HG03457 (cell line): ENCODE results near the gene DHX38.
A peak's percentile ranks its signal among the peaks of the same experiment; 100 is the strongest.
"Not testable (repeated sequence)": the region's sequence is repeated elsewhere in the genome, so short reads cannot be mapped to it uniquely, and the experiment has no call there.

ENCODE experiments used
- ATAC-seq: cut with Tn5 transposase; IDR thresholded peaks from one replicate; pipeline ENCODE4 v1.9.1; 2021; ENCODE audit warnings: moderate number of reproducible peaks; ENCODE audit not compliant: unreplicated experiment

Gene DHX38

DNA sequence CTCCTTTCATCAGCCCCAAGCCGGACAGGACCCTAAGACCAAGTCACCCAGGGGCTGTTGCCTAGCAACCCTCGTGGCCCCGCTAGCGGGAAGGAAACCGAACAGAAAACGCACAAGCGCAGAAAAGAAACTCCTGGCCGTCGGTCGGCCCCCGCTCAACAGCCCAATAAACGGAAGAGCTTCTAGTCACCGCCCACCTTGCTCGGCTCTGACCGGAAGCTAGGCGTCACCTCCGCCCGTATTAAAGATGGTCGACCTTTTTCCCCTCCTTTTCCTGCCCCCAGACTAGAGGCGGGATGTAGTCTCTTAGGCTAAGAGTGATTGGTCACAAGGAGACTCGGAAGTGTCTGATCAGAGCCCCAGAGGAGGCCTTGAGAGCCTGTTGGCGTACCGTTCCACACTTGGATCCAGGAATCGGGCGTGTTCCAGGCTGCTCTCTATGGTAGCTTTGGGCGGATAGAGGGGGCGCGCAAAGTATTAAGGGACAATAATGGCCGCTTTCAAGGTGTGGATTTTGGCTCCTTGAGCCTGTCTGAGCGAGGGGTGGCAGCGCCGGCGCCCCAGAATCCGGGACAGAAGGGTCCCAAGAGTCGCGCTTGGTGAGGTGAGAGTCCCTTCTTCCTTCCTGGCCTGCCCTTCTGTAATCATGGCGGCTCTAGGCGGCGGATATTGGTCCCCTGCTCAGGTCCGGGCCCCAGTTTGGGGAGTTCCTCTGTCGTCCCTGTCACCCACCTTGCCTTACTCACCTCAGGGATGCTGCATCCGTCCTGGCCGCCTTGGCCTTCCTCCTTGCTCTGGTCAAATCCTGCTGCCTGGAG, at the start of gene DHX38, which contains the start of gene TXNL4B:
TSS of gene DHX38 (plus strand) at position 400 of the 818 bp plus-strand sequence. CDS start 2,311 bp downstream, outside the sequence.
TSS of gene TXNL4B (minus strand) at position 173 of the 818 bp plus-strand sequence. CDS start 2,871 bp downstream, outside the sequence.
- peak; percentile 97 for ATAC-seq

DNA sequence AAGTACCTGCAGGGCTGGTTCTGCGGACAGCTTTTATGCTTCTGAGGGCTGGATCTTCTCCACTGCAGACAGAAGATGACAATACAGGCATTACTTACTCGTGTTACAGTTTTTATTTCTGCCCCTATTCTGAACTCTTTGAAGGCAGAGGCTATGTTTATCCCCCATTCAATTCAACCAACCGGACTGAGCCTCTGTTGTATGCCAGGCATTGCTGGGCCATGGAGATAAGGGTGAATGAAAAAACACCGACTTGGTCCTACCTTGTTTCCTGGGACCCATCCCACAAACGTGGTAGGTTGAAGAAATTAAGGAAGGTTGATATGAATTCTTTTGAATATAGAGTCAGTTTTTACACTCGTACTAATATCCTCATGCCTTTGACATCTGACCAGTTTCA, 49.4 kb upstream of the DHX38 start:
- ATAC-seq, result no peak

DNA sequence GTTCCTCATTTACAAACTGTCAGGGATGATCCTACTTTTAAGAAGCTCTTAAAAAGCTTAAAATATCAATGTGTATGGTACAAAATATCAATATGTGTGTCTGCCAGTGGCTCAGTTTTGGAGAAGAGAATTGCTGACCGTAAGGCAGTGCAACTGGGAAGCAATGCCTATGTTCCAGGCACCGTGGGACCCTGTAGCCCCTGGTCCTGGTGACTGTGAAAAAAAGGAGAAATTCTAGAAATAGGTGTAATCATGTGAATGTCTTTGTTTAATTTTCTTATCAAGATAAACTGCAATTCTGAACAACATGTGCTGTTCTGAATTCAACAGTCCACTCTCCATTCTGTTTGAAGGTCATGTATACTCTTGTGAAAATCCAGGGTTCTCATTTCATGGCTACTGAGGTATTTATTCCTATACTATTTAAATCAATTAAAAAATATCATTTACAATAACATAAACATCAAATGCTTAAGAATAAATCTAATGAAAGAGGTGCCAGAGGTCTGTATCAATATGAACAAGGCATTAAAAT, 48.8 kb upstream of the DHX38 start:
- ATAC-seq, result no peak

DNA sequence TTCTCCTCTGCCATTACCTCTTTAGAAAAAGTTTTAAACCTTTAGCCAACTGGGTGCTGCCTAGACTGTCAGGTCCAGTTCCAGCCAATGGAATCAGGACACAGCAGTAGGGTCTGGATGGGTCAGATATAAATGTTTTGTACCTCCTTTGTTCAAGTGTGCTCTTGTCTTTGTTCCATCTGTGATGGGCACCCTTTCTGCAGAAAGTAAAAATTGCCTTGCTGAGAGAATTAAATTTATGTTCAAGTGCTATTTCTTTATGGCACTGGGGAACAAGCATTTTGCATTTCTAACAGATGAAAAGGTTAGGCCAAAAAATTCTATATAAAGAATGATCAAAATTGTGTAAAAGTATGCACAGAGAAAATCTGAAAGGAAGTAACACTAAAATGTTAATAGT, 44.5 kb upstream of the DHX38 start:
- ATAC-seq, result no peak

DNA sequence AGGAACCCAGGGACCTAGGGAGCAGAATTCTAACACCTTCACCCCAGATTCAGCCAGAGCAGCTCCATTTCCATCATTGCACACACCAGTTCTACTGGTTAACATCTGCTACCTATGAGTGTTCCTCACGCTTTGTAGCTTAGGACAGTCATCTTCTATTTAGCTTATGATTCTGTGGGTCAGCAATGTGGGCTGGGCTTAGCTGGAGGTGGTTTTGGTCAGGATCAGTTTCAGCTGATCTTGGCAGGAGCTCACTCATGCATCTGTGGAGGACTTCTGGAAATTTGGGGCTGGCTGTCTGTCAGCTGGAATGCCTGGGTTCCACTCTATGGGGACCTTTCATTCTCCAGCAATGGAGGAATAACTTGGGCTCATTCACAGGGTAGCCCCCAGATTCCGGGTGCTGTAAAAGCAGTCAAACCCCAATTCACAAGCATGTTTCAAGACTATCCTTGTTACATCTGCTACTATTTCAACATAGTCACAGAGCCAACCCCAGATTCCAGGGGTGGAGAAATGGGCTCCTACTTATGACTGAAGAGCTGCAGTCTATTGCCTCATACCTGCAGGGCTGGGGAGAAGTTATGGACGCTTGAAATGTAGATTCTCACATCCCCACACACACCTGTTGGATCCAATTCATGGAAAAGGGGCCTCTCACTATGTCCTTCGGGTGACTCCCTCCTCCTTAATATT, 42.7 kb upstream of the DHX38 start:
- ATAC-seq, result no peak

DNA sequence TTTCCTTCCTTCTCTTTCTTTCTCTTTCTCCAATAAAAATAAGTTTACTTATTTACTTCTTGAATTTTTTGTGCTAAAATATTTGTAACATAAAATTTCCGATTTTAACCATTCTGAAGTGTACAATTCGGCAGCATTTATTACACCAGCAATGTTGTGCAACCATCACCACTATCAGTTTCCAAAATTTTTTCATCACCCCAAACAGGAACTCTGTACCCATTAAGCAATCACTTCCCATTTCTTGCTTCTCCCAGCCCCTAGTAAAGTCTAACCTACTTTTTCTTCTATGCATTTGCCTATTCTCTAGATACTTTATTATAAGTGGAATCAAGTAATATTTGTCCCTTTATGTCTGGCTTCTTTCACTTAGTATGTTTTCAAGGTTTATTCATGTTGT, 41.8 kb upstream of the DHX38 start:
- no peak for ATAC-seq

DNA sequence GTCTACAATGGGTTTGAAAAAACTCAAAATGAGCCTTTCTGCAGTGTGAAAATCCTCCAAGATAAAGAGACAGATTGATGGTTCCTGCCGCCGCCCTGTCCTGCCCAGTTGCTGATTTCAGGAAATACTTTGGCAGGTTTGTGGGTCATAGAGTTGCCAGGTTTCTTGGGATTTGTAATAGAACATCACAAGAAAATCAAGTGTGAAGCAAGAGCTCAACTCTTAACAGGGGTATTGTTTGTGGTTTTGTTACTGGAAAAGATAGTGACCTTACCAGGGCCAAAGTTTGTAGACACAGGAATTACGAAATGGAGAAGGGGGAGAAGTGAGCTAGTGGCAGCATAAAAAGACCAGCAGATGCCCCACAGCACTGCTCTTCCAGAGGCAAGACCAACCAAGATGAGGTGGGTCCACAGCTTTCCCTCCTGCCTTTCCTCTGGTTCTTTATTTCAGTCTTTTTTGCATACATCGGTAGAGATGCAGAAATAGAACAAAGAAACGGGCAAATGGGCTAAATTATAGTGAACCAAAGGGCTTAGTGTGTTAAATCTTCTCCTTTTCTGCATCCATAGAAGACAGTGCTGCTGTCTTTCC, 39.3 kb upstream of the DHX38 start, which contains the start of gene HP:
TSS of gene HP (plus strand) at position 252 of the 594 bp plus-strand sequence. CDS start at position 400, 148 bp downstream.
- not testable (repeated sequence) for ATAC-seq

DNA sequence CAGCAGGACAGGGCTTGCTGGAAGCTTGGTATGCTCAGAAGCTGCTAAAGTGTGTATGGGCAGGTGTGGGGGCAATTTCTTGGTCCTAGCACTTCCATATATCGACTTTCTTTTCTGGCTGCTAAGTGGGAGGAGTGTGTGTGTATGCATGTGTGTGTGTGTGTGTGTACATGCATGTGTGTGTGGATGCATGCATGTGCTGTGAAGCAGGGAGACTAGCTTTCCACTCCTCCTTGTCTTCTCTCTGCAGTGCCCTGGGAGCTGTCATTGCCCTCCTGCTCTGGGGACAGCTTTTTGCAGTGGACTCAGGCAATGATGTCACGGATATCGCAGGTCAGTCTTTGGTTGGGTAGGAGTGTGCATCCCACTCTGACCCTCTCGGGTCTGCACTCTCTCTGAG, 37.7 kb upstream of the DHX38 start:
- no peak for ATAC-seq

DNA sequence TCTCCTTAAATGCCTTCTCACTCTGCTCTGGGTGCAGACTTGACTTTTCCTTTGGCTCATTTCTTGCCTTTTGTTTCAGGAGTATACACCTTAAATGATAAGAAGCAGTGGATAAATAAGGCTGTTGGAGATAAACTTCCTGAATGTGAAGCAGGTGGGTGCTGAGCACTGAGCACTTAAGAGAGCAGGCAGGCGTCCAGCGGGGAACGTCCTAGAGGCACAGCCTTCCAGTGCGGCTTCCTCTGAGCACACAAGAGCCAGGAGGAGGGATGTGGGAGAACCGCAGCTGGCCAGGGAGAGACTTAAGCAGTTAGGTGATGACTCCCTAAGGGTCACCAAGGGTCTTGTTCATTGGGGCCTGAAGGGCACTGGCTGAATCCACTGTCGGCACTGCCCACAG, 36.3 kb upstream of the DHX38 start:
- ATAC-seq, result not testable (repeated sequence)

DNA sequence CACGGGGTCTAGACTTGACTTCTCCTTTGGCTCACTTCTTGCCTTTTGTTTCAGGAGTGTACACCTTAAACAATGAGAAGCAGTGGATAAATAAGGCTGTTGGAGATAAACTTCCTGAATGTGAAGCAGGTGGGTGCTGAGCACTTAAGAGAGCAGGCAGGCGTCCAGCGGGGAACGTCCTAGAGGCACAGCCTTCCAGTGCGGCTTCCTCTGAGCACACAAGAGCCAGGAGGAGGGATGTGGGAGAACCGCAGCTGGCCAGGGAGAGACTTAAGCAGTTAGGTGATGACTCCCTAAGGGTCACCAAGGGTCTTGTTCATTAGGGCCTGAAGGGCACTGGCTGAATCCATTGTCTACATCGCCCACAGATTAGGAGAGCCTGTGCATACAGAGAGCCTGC, 34.6 kb upstream of the DHX38 start:
- not testable (repeated sequence) for ATAC-seq

DNA sequence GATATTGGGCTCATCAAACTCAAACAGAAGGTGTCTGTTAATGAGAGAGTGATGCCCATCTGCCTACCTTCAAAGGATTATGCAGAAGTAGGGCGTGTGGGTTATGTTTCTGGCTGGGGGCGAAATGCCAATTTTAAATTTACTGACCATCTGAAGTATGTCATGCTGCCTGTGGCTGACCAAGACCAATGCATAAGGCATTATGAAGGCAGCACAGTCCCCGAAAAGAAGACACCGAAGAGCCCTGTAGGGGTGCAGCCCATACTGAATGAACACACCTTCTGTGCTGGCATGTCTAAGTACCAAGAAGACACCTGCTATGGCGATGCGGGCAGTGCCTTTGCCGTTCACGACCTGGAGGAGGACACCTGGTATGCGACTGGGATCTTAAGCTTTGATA, 33.2 kb upstream of the DHX38 start:
- no peak for ATAC-seq

DNA sequence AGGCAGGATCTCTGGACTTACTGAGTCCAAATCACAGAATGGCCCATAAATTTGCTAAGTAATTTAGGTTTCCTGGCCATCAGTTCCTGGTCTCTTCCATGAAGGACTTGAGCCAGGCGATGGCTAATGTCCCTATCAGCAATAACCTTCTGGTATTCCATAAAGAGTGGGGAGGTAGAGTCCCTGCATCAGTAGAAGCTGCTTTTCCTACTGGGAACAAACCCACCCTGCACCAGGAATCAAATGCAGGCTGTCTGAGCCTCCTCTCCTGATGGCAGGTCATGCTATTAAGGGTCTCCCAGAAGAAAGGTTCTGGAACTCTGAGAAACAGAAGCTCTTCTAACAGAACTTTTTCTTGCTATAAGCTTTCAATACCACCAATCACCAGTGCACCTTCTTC, 32.1 kb upstream of the DHX38 start:
- ATAC-seq, result no peak

DNA sequence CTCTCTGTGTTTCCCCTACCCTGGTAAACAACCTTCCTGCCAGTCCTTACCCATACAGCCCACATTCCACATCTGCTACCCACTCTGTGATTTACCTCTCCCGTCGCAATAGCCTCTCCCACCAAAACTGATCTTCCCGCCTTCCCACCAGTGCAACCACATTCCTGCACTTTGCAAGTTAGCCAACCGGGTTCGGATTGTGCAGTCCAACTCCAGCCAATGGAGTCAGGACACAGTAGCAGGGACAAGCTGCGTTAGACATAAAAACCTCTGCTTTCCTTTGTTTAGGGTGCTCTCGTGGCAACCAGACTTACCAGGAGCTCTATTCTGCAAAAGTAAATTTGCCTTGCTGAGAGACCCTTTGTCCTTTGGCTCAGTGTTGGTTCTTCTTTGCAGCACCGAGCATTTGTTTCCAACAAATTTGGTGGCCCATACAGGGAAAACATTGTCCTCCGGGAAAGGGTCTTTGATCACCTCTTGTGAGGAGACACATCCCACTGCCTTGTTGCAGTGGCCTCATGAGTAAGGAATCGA, 29.2 kb upstream of the DHX38 start:
- no peak for ATAC-seq

DNA sequence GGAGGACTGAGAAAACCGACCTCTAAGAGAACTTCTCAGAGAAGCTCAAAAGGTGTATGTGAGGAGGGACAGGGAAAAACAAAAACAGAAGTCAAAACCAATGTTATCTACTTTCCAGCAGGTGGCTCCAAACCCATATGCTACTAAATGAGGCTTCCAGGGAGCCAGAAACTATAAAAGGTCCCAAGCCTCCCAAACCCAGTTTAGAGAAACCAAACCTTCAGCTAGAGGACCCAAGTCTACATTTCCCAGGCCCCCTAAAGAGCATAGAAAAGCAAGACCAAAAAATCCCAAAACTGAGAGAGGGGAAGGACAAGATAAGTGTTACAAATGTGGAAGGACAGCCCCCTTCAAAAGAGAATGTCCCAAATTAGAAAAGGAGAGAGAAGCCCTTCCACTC, 26.9 kb upstream of the DHX38 start:
- no peak for ATAC-seq

DNA sequence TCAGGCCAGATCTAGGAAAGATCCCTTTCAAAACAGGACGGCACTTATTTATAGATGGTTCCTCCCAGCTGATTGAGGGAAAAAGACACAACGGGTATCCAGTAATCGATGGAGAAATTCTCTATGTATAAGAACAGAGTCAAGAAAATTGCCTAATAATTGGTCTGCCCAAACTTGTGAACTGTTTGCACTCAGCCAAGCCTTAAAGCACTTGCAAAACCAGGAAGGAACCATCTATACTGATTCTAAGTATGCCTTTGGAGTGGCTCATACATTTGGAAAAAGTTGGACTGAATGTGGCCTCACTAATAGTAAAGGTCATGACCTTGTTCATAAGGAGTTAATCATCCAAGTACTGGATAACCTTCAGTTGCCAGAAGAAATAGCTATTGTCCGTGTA, 24.7 kb upstream of the DHX38 start:
- ATAC-seq, result no peak

DNA sequence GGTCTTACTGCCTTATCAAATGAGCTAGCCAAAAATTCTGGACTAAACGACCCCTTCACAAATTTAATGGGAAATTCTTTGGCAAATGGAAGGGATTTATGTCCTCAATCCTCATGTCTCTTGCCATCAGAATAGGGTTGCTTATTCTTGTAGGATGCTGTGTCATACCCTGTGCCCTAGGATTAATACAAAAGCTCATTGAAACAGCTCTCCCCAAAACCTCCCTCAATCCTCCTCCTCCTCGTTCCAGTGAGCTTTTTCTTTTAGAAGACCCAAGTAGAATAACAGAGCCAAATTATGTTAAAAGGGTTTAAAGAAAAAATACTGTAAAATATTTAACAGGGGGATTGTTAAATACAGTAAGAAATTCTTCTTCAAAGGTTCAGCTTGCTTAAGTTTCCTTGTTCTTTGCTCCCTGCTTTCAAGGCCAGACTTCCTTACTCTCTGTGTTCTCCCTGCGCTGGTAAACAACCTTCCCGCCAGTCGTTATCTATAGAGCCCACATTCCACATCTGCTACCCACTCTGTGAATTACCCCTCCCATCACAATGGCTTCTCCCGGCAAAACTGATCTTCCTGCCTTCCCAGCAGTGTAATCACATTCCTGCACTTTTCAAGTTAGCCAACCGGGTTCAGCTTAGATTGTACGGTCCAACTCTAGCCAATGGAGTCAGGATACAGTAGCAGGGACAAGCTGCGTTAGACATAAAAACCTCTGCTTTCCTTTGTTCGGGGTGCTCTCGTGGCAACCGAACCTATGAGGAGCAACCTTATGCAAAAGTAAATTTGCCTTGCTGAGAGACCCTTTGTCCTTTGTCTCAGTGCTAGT, 20.9 kb upstream of the DHX38 start:
- no peak for ATAC-seq

DNA sequence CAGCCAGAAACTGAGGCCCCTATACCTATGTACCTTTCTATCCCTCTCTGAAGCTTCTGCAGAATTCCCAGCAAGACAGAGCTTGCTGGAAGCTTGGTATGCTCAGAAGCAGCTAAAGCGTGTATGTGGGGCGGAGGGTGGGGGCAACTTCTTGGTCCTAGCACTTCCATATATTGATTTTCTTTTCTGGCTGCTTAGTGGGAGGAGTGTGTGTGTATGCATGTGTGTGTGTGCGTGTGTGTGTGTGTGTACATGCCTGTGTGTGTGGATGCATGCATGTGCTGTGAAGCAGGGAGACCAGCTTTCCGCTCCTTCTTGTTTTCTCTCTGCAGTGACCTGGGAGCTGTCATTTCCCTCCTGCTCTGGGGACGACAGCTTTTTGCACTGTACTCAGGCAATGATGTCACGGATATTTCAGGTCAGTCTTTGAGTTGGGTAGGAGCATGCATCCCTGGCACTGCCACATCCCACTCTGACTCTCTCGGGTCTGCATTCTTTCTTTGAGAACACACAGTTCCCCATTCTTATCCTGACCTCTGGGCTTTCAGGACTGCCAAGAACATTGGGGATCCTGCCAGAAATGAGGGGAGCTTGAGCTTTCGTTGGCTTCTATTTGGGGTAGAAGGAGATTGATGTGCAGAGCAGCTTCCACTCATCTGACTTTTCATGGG, 20.0 kb upstream of the DHX38 start:
- ATAC-seq, result no peak

DNA sequence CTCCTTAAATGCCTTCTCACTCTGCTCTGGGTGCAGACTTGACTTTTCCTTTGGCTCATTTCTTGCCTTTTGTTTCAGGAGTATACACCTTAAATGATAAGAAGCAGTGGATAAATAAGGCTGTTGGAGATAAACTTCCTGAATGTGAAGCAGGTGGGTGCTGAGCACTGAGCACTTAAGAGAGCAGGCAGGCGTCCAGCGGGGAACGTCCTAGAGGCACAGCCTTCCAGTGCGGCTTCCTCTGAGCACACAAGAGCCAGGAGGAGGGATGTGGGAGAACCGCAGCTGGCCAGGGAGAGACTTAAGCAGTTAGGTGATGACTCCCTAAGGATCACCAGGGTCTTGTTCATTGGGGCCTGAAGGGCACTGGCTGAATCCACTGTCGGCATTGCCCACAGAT, 18.6 kb upstream of the DHX38 start:
- ATAC-seq, result not testable (repeated sequence)

DNA sequence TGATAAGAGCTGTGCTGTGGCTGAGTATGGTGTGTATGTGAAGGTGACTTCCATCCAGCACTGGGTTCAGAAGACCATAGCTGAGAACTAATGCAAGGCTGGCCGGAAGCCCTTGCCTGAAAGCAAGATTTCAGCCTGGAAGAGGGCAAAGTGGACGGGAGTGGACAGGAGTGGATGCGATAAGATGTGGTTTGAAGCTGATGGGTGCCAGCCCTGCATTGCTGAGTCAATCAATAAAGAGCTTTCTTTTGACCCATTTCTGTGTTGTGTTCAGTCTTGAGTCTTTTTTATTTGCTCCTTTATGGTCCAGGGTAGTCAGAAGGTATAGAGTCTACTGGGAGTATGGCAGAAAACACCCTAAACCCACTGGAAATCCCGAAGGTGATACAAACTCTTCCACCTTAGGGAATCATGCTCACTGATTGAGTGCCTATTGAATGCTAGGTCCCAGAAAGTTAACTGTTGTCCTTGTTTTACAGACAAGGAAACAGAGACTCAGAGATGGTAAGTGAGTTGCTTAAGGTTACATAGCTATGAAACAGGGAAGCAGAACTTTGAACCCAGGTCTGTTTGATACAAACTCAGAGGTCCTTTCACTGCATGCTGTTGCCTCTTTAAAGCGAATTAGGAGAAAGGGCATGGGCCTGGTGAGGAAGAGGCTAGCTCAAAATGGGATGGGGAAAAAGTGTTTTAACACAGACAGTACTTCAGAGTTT, 16.5 kb upstream of the DHX38 start:
- ATAC-seq, result not testable (repeated sequence)
